ENCODE data around the gene ADPRS.

The ADPRS gene

DNA sequence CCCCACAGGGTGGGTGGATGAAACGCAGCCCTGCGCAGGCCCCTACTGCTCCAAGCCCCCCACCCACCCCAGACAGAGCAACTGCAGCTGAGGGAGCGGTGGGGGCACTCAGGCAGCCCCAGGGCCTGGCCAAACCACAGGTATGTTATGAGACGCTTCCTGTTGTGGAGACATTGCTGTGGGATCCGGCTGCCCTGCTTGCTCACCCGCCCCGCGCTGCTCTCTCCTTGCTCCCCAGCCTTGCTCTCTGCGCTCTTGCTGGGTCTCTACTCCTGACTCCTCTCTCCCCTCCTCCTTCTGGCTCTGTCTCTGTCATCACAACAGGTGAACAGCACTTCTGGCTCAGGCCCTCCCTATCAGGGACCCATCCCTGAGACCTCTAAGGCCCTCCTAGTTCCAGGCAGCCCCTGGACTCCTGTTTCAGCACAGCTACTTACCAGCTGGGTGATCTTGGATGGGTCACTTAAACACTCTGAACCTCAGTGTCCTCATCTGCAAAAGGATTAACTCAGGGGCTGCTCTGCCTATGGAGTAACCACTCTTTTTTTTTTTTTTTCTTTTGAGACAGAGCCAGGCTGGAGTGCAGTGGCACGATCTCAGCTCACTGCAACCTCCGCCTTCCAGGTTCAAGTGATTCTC, 20.5 kb downstream of the ADPRS start:
- no peak for DNase-seq

DNA sequence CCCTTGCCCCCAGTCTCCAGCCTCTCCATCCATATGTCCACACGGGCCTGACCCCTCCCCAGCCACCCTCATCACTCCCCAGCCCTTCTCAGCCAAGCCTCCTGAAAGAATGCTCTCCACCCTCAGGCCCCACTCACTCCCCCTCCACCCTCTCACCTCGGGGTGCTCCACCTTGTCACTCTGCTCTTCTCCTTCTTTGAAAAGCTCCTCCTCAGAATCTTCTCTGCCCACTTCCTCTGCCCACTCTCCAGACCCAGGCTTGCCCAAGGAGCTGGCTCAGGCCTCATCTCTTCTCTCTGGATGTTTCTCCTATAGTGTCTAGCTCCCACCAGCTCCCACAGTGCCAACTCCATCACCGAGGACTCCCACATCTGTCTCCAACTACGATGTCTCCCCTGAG, 22.5 kb downstream of the ADPRS start:
- DNase-seq = no peak

DNA sequence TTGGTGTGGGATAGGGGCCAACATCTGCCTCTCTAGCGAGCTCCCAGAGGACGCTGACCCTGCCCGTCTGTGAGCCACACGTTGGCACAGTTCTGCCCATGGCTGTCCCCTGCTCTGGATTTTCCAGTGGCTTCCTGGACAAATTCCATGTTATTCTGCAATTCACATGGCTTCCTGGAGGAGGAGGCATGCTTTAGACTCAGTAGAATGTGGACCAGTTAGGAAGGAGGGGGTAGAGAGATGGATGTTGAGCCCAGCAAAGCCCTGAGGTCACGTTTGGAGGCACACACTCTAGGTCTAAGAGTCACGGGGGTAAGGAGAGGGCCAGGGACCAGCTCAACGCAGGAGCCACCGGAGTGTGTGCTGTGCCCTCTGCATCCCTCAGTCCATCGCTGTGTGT, 24.1 kb downstream of the ADPRS start:
- no peak for DNase-seq

DNA sequence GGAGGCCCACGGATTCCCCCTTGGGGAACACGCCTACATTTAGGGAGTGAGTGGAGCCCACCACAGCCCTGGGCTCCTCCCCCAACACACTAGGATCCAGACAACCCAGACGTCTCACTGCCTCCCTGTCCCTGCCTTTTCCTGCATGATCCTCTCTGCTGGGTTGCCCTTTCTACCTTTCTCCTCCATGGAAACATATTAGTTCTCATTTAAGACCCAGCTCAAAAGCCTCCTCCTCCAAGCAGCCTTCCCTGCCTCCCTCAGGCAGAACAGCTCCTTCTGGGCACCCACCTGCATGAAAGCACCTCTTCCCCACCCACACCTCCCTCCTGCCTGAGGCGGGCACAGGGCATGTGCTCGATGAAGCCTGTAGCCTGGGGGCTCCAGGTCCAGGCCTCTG, 25.7 kb downstream of the ADPRS start:
- no peak for DNase-seq

DNA sequence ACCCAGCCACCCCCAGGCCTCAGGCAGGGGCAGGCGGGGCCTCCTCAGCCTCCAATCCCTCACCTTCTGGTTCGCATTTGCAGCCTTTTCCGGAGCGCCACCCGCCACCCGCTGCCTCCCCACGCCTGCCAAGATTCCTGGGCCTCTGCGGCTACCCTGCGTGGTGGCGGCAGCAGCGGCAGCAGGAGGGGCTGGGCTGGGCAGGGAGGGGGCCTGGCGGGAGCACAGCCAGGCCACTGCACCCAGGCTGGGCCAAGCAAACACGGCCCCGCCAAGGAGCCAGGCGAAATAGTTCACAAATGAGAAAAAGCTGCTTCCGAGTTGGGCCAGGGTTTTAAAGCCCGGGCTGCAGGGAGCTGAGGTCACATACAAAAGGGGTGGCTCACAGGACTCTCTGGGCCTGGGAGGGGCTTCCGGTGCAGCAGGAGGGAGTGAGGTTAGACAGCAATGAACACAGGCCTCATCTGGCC, 26.5 kb downstream of the ADPRS start:
- DNase-seq = no peak

DNA sequence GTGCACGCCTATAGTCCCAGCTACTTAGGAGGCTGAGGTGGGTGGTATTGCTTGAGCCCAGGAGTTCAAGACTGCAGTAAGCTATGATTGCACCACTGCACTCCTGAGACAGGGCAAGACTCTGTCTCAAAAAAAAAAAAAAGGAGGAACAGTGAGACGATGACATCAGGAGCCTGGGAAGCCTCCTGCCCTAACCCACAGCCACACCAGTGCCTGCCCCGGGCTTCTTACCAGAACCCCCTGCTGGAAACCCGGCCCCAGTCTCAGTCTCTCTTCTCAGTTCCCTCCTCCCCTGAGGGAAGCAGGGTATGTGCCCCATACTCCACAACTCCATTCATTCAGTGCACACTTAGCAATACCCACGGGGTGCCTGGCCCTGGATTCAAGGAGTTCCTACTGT, 27.2 kb downstream of the ADPRS start:
- DNase-seq = no peak

DNA sequence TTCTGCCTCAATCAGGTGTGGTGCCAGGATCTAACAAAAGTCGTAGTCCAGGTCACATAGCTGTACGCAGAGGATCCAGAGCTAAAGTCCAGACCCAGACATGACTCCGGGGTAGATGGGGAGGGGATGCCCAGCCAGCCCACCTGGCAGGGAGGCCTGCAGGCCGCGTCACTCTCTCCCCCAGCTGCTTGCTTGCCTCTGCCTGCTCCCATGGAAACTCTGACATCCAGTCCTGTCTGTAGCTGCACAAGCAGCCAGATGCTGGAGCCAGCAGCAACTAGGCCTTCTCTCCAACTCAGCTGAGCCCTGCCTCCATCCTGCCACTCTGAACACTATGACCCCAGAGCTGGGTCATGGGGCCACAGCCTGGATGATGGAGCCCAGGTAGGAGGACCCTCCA, 28.2 kb downstream of the ADPRS start:
- no peak for DNase-seq

DNA sequence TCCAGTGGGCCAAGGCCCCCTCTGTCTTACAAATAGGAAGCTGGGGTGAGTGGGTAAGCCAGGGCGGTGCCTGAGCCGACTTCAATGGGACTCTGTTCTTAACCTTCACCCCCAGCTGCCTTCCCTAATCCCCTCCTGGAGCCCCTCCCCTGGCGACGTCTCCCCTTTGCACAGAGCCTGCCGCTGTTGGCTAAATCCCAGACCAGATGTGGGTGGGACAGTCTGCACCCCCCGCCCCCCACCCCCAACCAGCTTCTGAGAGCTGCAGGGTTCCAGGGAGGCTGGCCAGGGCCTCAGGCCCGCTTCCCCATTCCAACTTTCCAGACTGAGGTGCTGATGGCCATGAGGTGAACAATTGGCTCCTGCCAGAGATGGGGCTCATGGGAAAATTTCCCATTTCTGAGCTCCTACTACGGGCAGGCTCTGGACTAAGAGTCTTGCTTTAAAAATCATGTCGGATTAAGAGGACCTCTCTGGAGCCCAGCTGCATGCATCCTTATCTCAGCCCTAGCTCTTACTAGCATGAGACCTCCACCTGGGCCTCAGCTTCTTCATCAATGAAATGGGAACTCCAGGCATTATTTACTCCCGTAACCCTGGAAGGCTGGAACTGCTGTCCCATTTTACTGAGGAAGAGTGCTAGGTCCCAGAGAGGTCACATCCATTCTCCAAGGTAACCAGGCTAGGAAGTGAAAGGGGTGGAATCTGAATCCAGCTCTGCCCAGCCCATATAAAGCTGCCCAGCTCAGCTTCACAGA, 29.9 kb downstream of the ADPRS start:
- no peak for DNase-seq

DNA sequence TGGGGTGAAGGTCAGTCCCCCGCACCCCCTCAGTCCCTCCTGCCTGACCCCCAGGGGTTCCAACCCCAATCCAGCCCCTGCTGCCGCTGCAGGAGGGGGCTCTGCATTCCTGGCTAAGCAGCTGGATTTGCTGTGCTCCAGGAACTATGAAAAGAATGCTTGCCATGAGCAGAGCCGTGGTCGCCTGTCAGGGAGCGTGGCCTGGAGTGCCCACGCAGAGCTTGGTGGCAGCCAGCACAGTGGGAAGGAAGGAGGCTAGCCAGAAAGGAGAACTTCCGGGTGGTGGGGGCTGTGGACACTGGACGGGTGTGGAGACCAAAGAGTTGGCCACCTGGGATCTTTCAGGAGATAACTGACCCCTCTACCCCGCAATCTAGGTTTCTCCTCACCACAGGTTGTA, 30.8 kb downstream of the ADPRS start:
- no peak for DNase-seq

DNA sequence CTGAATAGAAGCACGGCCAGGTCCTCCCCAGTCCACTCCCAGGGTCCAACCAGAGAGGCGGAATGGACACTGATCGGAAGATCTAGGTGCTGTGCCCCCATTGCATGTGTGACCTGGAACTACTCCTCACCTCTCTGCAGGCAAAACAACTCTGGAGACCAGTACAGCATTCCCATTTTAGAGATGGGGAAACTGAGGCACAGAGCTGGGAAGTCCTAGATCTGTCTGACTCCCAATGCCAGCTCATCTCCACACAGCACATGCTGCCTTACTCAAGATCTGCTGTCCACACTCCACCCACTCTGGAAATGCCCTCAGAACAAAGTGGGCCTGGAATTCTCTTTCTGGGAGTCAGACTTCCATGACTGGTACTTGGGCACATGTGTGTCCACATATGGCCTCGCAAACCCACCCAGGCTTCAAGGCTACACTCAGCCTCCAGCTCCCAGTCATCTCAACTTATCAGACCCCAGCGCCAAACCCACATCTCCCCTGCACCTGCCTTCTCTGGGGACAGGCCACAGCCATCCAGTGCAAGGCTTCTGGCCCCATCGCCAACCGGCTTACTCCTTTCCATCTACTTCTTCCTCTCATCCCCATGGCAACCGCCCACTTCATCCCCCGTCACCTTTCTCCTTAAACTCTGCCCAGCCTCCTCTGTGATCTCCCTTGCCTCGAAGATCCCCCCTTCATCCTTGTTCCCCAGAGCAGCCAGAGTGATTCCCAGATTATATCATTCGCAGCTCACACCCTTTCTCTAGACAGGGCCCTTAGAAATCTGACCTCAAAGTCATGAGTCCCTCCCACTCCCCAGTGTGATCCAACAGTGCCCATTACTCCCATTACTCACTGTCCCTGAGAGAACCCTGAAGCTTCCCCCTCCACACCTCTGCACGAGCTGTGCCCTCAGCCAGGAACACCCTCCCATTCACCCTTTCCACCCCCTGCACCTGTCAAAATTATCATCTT, 33.7 kb downstream of the ADPRS start:
- no peak for DNase-seq

DNA sequence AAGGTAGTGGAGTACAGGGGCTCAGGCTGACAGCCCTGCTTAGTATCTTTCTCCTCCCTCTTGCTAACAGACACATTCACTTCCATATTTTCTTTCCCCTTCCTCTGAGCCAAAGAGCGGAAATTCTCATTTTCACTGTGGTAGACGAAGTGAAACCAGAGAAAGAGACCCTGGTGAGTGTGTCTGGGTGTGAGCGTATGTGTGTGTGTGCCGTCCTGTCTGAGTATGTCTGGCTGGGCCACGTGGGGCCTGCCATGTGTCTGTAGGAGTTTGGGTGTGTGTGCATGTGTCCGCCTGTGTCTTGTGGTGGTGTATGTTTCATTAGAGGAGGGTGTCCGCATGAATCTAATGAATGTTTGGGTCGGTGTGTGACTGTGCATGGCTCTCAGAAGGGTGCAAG, 34.7 kb downstream of the ADPRS start:
- no peak for DNase-seq

DNA sequence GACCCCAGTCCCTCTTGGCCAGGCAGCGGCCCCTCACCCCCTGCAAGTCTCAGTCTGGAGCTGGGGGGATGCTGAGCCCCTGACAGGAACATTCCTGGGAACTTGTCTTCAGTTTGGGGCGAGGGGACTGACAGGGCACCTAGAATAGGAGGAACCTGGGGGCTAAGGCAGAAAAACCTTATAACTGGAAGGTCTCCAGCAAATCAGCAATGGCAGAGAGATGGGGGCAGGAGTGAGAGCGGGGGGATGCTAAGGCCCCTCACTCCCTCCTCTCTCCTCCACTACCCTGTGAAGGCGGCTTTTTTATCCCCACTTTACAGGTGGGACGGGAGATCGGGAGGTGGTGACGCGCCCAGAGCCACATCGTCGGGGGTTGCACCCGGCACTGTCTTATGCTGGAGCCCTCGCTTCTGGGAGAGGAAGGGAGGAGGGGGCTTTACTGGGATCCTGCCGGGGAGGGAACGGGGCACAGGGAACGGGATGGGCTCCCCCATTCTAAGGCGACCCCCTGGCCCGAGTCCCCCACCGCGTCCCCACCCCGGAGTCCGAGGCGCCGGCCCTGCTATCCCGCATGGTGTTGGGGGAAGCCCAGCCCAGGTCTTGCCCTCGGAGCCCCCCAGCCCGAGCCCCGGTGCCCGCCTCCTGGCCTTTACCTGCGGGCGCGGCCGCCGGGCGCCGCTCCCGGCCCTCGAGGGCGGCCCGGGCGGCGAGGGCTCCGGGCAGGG, 35.9 kb downstream of the ADPRS start:
- no peak for DNase-seq

DNA sequence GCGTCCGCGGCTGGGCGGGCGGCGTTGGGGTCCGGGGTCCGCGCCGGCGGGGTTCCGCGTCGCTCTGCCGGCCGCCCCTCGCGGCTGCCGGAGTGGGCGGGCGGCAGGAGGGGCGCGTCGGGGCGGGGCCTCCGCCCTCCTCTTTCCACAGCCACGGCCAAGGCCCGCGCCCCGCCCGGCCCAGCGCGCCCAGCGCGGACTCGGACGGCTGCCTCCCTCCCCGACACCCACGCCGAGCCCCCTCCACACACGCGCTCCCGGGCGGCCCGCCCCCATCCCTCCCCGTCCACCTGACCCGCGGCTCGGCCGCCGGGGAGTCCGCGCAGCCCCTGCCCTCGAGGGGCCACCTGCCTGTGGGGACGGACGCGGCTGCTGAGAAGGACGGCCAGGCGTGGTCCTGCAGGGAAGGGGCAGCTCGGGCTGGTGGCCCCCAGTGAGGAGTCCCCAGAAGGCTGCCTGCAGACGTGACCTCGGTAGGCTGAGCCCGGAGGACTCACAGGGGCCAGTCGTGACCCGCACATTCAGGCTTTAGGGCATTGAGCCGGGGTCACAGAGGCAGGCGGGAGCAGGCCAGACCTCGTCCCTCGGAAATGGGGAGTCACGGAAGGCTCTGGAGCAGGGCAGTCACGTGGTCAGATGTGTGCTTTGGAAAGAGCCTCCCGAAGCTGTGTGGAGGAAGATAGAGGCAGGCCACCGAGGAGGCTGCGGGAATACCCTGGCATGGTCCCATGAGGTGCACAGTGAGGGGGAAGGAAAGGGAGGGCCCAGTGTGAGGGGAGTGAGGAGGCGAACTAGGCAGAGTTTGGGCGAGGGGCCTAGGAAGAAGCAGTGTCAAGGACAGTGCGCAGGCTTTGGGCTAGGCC, 36.7 kb downstream of the ADPRS start, which contains the start of gene COL8A2:
TSS of gene COL8A2 (minus strand) at position 94 of the 863 bp plus-strand sequence. CDS start 24,980 bp downstream, outside the sequence.
- peak; percentile 22 for DNase-seq

DNA sequence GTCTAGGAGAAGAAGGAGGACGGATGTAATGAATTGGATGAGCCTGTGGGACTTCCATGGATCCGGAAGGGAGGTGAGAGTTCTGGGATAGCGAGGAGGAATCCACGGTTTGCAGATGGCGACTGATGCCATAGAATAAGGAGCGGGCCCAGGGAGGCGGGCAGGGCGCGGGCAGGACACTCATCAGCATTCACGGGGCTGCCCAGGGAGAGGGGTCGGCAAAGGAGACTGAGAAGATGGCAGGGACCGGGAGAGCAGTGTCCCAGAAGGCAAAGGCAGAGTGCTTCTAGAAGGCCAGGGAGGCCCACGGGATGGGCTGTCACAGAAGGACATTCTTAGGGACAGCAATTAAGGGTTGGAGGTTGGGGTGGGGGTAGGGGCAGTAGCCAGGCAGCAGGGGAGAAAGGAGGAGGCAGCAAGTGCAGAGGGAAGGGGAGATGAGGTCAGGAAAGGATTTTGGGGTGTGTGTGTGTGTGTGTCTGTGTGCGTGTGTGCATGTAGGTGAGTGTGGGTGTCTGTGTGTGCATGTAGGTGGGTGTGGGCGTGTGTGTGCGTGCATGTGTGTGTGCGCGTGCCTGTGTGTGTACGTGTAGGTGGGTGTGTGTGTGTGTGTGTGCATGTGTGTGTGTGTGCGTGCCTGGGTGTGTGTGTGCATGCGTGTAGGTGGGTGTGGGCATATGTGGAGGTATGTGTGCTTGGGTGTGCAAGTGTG, 37.5 kb downstream of the ADPRS start:
- no peak for DNase-seq

DNA sequence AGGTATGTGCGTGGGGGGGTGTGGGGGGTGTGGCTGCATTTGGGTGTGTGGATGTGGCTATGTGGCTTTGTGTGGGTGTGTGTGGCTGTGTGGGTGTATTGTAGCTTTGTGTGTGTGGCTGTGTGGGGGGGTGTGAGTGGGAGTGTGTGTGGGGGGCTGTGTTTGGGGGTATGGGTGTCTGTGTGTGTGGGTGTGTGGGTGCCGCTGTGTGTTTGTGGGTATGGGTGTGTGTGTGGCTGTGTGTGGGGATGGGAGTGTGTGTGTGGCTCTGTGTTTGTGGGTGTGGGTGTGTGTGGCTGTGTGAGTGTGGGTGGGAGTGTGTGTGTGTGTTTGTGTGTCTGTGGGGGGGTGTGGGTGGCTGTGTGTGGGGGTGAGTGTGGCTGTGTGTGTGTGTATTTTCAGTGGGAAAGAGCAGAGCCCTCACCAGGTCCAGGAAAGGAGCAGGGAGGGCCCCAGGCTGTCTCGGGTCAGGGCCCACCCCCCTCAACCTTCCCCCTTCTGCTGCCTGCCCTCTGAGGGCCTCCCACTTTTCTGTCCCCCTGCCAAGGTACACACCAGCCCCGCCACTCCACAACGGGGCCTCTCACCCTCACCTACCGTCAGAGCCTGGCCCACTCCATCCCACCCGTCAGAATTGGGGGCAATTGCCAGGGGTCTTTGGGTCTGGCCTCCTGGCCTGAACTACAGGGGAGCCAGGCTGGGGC, 38.3 kb downstream of the ADPRS start:
- no peak for DNase-seq

DNA sequence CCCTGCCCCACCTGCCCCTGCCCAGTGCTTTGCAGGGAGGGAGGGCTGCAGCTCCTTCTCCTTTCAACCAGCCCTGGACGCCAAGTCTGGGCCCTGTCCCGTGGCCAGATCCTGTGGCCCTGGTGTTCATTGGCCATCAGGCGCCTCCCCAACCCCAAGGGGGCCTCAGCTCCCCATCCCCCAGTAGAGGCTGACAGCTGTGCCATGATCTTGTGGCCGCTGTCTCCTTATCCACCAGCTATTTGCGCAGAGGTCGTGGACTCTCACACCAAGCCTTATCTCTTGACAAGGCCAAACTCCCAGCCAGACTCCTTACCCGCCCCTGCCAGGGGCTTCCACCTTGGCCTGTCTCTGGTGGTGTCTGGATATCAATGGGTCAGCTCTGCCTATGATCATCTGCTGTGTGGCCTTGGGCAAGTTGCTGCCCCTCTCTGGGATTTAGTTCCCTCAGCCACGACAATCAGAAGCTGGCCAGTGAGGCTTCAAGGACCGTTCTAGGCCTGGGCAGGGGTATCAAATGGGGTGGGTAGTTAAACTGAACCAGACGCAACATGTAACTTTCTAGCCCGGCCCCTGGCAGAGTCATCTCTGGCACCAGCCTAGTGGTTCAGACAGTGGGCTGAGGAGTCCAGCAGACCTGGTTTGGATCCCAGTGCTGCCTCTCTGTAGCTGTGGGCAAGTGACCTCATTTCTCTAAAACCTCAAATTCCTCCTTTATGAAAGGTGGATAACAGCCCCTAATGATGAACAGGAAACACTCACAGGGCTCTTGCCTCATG, 39.6 kb downstream of the ADPRS start:
- no peak for DNase-seq

DNA sequence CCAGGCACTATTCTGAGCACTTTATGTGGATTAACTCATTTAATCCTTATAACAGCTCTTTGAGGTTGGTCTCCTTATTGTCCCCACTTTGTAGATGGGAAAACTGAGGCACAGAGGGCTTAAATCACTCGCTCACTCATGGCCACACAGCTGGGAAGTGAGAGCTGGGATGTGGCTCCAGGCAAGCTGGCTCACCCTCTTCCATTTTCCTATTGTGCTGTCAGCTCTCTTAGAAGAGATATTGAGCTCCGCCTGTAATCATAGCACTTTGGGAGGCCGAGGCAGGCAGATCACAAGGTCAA, 40.2 kb downstream of the ADPRS start:
- no peak for DNase-seq

DNA sequence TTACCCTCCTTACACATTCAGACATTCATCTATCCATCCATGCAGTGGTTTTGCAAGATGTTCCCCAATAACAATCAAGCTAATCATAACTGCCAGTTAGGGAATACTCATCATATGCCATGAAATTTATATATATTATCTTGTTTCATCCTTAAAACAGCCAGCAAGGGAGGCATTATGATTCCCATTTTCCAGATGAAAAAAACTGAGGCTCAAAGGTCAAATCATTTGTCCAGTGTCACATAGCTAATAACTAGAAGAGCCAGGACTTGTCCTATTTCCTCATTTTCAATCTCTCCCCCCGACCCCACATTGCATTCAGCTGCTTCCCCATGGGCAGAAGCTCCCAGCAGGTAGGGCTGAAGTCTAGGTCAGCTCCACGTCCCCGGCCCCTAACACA, 43.3 kb downstream of the ADPRS start:
- DNase-seq = no peak

DNA sequence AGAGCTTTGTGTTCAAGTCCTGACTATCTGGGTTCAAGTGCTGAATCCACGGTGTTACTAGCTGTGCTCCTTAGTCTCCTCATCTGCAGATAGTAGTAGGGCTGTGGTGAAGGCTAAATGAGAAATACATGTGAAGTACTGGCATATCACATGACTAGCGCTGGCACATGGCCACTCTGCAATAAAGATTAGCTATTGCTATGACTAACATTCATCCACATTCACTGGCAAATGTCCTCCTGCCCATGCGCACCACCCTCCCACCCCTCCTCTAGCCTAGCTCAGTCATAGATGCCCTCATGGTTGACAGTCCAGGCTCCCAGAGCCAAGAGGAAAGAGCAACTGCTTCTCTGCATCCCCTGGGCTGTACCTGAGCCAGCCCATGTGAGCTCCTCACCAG, 44.8 kb downstream of the ADPRS start:
- DNase-seq = no peak

DNA sequence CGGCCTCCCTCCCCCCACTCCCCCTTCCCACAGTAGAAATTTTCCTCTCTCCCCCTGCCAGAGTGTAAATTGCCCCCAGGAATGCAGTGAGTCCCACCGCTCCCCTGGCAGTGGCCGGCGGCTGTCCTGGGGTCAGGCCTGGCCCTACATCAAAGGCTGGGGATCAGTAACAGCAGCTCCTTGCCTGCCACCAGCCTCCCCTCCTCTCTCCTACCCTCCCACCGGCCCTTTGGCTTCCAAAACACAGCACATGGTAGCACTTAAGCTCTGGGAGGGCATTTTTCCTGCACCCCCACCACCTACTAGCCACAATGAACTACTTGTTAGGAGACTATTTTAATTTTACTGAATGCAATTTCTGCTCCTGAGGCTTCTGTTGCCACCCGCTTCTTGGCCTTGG, 45.3 kb downstream of the ADPRS start:
- no peak for DNase-seq

Measured in NCI-H146 (cell line).